Loucy (cell line): ENCODE measurements around the gene LPP.

Experiments
- EZH2phosphoT487 ChIP-seq: fragments of 200-600 bp; IDR thresholded peaks from 2 replicates; pipeline ENCODE4 v1.6.1; 2018; ENCODE audit warnings: antibody characterized with exemption, mild to moderate bottlenecking, moderate library complexity, borderline replicate concordance
- TF ChIP-seq, protein P1 (sequence below): fragments of 200-600 bp; sonication (generic); conservative IDR thresholded peaks from 2 replicates; pipeline ENCODE4 v1.5.1; 2014; ENCODE audit warnings: mild to moderate bottlenecking, antibody characterized with exemption, low read length

- TF ChIP-seq, protein P1, sequence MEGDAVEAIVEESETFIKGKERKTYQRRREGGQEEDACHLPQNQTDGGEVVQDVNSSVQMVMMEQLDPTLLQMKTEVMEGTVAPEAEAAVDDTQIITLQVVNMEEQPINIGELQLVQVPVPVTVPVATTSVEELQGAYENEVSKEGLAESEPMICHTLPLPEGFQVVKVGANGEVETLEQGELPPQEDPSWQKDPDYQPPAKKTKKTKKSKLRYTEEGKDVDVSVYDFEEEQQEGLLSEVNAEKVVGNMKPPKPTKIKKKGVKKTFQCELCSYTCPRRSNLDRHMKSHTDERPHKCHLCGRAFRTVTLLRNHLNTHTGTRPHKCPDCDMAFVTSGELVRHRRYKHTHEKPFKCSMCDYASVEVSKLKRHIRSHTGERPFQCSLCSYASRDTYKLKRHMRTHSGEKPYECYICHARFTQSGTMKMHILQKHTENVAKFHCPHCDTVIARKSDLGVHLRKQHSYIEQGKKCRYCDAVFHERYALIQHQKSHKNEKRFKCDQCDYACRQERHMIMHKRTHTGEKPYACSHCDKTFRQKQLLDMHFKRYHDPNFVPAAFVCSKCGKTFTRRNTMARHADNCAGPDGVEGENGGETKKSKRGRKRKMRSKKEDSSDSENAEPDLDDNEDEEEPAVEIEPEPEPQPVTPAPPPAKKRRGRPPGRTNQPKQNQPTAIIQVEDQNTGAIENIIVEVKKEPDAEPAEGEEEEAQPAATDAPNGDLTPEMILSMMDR: no peak
- TF ChIP-seq EZH2phosphoT487: no peak
These were observed 351.2 kb downstream of the LPP start for GRCh38 chr3:188505151-188505550.
